Thyroid gland (tissue), 4 donors: ENCODE data around the gene P2RY13. TPM values are rescaled to one million over a fixed set of nuclear protein-coding genes. Genes with fewer than 3 reads are reported as not detected.

Source experiments
- DNase-seq, 2 donors: peaks; one replicate each; pipeline ENCODE4 v3.0.0-alpha.2; 2019
- H3K27ac ChIP-seq, 3 donors: fragments of 200-600 bp; sonication (generic); 1 replicate in 2 of 3; 2 replicates in 1 of 3; pipeline ENCODE4 v1.5.1; 2016 to 2019; ENCODE audit warnings: mild to moderate bottlenecking in 1 of 3, moderate library complexity in 1 of 3
- H3K27me3 ChIP-seq: fragments of 200-600 bp; sonication (generic); one replicate; pipeline ENCODE4 v1.5.1; 2019
- H3K36me3 ChIP-seq, 2 donors: fragments of 200-600 bp; sonication (generic); one replicate each; pipeline ENCODE4 v1.5.1; 2016 to 2019
- H3K4me1 ChIP-seq, 2 donors: fragments of 200-600 bp; sonication (generic); one replicate each; pipeline ENCODE4 v1.5.1; 2017 to 2019
- H3K4me3 ChIP-seq, 3 donors: fragments of 200-600 bp; sonication (generic); replicated peaks in 1 of 3; 1 replicate in 2 of 3; 2 replicates in 1 of 3; pipeline ENCODE4 v1.5.1; 2016; ENCODE audit warnings: mild to moderate bottlenecking in 1 of 3
- H3K9me3 ChIP-seq: fragments of 200-600 bp; sonication (generic); one replicate; pipeline ENCODE4 v1.5.1; 2017
- POLR2A ChIP-seq, 2 donors: fragments of 450-650 bp; IDR thresholded peaks; one replicate each; pipeline ENCODE4 v1.6.1; 2017; ENCODE audit warnings: antibody characterized with exemption in 2 of 2, mild to moderate bottlenecking in 2 of 2, moderate library complexity in 1 of 2
- WGBS, 2 donors: methylation state at CpG; one replicate each; pipeline ENCODE4 v1.1.5; 2017; 5-methylcytosine and 5-hydroxymethylcytosine counted together
- intact Hi-C: fragments of 100-400 bp; cut with DNase I; formaldehyde crosslinking; loops from one replicate; pipeline ENCODE4 v1.15.1; 2023
- total RNA-seq, 4 donors: library from RNA; depleted of rRNA; stranded (reverse); fragments of >200 nt; gene quantifications; one replicate each; pipeline ENCODE4 v1.2.3, GENCODE V29; 2016
- TF ChIP-seq, protein P1 (sequence below), 6 experiments: fragments of 200-600 bp in 3 of 6; fragments of 450-650 bp in 3 of 6; sonication (generic) in 3 of 6; IDR thresholded peaks; one replicate each; pipeline ENCODE4 v1.5.1; 2016 to 2019; ENCODE audit warnings: antibody characterized with exemption in 6 of 6, mild to moderate bottlenecking in 2 of 6, inconsistent platforms in 1 of 6, moderate library complexity in 1 of 6

The P2RY13 gene
- total RNA-seq, 4 donors from 2014 or later: 0.63 to 1.8 (median 0.89) TPM

- Histone ChIP-seq H3K27ac (no peak overlapping the region), H3K27me3 (no peaks in the 10 kb centered on the region), H3K4me1 (no peaks in the 10 kb centered on the region), H3K9me3 (no peaks in the 10 kb centered on the region), H3K36me3 (no peaks in the 10 kb centered on the region), H3K4me3 (no peak overlapping the region)
- 85% methylated on average over 3 of the region's 3 CpGs for WGBS, 2 donors
- TF ChIP-seq POLR2A (IDR thresholded peaks at IDR 0.05): no peak
- TF ChIP-seq, protein P1, sequence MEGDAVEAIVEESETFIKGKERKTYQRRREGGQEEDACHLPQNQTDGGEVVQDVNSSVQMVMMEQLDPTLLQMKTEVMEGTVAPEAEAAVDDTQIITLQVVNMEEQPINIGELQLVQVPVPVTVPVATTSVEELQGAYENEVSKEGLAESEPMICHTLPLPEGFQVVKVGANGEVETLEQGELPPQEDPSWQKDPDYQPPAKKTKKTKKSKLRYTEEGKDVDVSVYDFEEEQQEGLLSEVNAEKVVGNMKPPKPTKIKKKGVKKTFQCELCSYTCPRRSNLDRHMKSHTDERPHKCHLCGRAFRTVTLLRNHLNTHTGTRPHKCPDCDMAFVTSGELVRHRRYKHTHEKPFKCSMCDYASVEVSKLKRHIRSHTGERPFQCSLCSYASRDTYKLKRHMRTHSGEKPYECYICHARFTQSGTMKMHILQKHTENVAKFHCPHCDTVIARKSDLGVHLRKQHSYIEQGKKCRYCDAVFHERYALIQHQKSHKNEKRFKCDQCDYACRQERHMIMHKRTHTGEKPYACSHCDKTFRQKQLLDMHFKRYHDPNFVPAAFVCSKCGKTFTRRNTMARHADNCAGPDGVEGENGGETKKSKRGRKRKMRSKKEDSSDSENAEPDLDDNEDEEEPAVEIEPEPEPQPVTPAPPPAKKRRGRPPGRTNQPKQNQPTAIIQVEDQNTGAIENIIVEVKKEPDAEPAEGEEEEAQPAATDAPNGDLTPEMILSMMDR (IDR thresholded peaks at IDR 0.05): no peak
- intact Hi-C loops: no loop called here
- DNase-seq: no peak
Observed at GRCh38 chr3:151366993-151367392, 37.6 kb upstream of the P2RY13 start.

GRCh38 chr3:151362751-151363174 lies 33.4 kb upstream of the P2RY13 start:
- intact Hi-C loops: no loop called here
- TF ChIP-seq, protein P1 (IDR thresholded peaks at IDR 0.05): no peak
- no peak for TF ChIP-seq POLR2A (IDR thresholded peaks at IDR 0.05)
- no peaks in the 10 kb centered on the region for H3K4me1 ChIP-seq
- no peak overlapping the region for H3K27ac ChIP-seq
- H3K36me3 ChIP-seq: no peaks in the 10 kb centered on the region
- no peak overlapping the region for H3K4me3 ChIP-seq
- WGBS, 2 donors: 81 to 83% methylated on average over 3 of the region's 3 CpGs
- no peaks in the 10 kb centered on the region for H3K27me3 ChIP-seq
- DNase-seq: no peak
- no peaks in the 10 kb centered on the region for H3K9me3 ChIP-seq

DNA sequence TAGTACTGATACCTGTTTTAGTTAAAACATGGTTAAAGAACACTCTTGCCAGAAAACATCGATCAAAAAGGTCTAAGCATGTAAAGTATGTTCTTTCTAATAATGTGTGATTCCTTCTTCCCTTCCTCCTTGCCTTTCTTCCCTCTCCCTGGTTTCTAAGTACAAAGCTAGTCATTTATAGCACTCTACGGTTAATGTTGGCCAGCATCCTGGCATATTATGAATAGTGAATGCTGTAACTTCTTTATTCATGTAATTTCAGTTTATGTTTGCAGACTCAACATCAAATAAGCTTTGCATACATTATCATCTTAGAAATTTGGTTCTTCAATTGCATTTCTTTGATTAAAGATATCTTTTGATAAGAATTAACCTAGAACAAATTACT lies 28.1 kb upstream of the P2RY13 start:
- Histone ChIP-seq H3K4me3 (no peak overlapping the region), H3K27ac (no peak overlapping the region), H3K36me3 (no peaks in the 10 kb centered on the region), H3K9me3 (no peaks in the 10 kb centered on the region), H3K4me1 (no peaks in the 10 kb centered on the region), H3K27me3 (no peaks in the 10 kb centered on the region)
- 74 to 80% methylated on average over 2 of the region's 2 CpGs for whole genome bisulfite sequencing, 2 donors
- intact Hi-C loops: no loop called here
- TF ChIP-seq, protein P1 (IDR thresholded peaks at IDR 0.05): no peak
- no peak for TF ChIP-seq POLR2A (IDR thresholded peaks at IDR 0.05)
- DNase-seq: no peak

GRCh38 chr3:151356794-151357462 lies 27.6 kb upstream of the P2RY13 start:
- Histone ChIP-seq H3K9me3 (no peaks in the 10 kb centered on the region), H3K27ac (no peak overlapping the region), H3K4me3 (no peak overlapping the region), H3K36me3 (no peaks in the 10 kb centered on the region), H3K4me1 (no peaks in the 10 kb centered on the region), H3K27me3 (no peaks in the 10 kb centered on the region)
- TF ChIP-seq, protein P1 (IDR thresholded peaks at IDR 0.05): no peak
- no peak for TF ChIP-seq POLR2A (IDR thresholded peaks at IDR 0.05)
- no peak for DNase-seq
- 39 to 58% methylated on average over 2 of the region's 2 CpGs for WGBS, 2 donors
- intact Hi-C loops: no loop called here

DNA sequence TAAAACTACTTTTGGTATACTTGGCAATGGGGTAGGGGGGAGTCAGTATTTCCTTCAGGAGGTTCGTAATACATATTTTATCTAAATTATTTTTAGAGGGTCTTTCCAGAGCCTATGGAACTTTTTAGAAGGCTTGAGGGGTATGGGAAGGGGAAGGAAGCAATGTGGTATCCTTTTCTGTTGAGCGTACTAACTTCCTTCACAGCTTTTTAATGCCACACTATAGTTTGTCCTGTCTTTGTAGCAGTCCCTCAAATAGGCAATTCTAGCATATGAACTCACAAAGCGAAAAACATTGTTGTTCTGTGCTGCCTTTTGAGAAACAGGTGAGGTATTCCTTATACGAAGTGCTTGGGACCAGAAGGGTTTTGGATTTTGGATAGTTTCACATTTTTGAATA lies 22.3 kb upstream of the P2RY13 start:
- Histone ChIP-seq H3K4me1 (no peaks in the 10 kb centered on the region), H3K9me3 (no peaks in the 10 kb centered on the region), H3K27ac (no peak overlapping the region), H3K36me3 (no peaks in the 10 kb centered on the region), H3K4me3 (no peak overlapping the region), H3K27me3 (no peaks in the 10 kb centered on the region)
- no peak for DNase-seq
- WGBS, 2 donors: 90 to 95% methylated on average over 4 of the region's 4 CpGs
- intact Hi-C loops: no loop called here
- TF ChIP-seq POLR2A (IDR thresholded peaks at IDR 0.05): no peak
- TF ChIP-seq, protein P1 (IDR thresholded peaks at IDR 0.05): no peak
